ENCODE results near the gene DLG2. TPM values are rescaled to one million over a fixed set of nuclear protein-coding genes. Genes with fewer than 3 reads are reported as not detected.
A peak's percentile ranks its signal among the peaks of the same experiment; 100 is the strongest.

The DLG2 gene
- total and polyA plus RNA-seq, 12 donors, result 1.0 to 14.8 (median 7.4) TPM

DNA sequence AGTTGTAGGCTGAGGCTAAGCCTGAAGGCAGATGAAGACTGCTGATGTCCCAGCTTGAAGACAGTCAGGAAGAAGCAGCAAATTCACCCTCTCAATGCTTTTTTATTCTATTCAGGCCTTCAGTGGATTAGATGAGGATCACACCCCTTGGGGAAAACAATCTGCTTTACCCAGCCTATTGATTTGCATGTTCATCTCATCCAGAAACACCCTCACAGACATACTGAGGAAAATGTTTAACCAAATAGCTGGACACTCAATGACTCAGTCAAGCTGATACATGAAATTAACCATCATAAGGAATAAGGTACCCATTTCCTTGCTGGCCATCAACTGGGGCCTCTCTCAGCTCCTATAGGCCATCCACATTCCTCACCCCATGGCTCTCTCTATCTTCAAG, 1791.1 kb downstream of the DLG2 start:
- DNase-seq (no peak), ATAC-seq (no peak)
- Histone ChIP-seq H3K4me1 (peaks cover 0 to 4% (median 0%) of the 10 kb centered on the region in 9 donors), H3K4me3 (no peak overlapping the region), H3K27me3 (peaks cover 0 to 3% (median 0%) of the 10 kb centered on the region in 7 donors), H3K9me3 (no peaks in the 10 kb centered on the region), H3K36me3 (no peaks in the 10 kb centered on the region), H3K27ac (no peak overlapping the region)
- intact Hi-C loops (cut with DNase I), result loop anchor here in 8 of 10 donors (5.0 to 10.0 kb wide), 4 partner anchors 419 to 689 kb away; no protein-coding TSS in a partner anchor
- TF ChIP-seq CTCF (IDR thresholded peaks at IDR 0.05), result no peak

- Histone ChIP-seq H3K27me3 (peaks cover 0 to 3% (median 0%) of the 10 kb centered on the region in 7 donors), H3K27ac (no peak overlapping the region), H3K4me1 (peaks cover 0 to 4% (median 0%) of the 10 kb centered on the region in 9 donors), H3K36me3 (no peaks in the 10 kb centered on the region), H3K9me3 (no peaks in the 10 kb centered on the region), H3K4me3 (no peak overlapping the region)
- intact Hi-C loops (cut with DNase I), result loop anchor here in 8 of 10 donors (5.0 to 10.0 kb wide), 4 partner anchors 419 to 689 kb away; no protein-coding TSS in a partner anchor
- WGBS, 2 donors, result 56 to 66% methylated on average over 1 of the region's 1 CpG
- DNase-seq (no peak), ATAC-seq (no peak)
- TF ChIP-seq CTCF (IDR thresholded peaks at IDR 0.05), result no peak
These were observed 1791.7 kb downstream of the DLG2 start for GRCh38 chr11:83835423-83835822.

GRCh38 chr11:83831929-83832328, 1795.2 kb downstream of the DLG2 start:
- ATAC-seq (no peak), DNase-seq (no peak)
- Histone ChIP-seq H3K27me3 (peaks cover 0 to under 1% (median 0%) of the 10 kb centered on the region in 7 donors), H3K9me3 (no peaks in the 10 kb centered on the region), H3K36me3 (no peaks in the 10 kb centered on the region), H3K4me3 (no peak overlapping the region), H3K4me1 (peaks cover 0 to 1% (median 0%) of the 10 kb centered on the region in 9 donors), H3K27ac (no peak overlapping the region)
- intact Hi-C loops (cut with DNase I), result loop anchor here in 8 of 10 donors (5.0 to 10.0 kb wide), 4 partner anchors 423 to 693 kb away; no protein-coding TSS in a partner anchor
- TF ChIP-seq CTCF (IDR thresholded peaks at IDR 0.05), result no peak

DNA sequence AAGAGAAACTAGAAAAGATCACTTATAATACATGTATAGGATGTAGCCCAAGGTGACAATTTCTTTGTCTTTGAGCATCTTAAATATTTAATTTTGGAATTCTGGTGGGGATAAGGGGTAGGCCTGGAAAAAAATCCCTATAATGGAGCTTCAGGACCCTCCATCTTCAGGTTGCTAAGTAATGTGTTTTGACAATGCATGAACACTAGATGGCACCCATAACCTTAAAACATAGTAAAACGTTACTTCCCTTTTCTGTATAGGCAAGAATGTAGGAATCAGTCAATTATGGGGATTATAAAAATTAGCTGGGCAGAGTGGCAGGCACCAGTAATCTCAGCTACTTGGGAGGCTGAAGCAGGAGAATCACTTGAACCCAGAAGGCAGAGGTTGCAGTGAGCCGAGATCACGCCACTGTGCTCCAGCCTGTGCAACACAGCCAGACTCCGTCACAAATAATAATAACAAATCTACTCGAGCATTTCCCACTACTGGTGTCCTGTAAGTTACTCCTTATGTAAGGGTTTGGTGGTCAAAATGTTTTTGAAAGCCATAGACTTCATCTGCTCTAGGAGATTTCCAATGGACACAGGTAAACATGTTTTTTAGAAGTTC, 1799.1 kb downstream of the DLG2 start:
- no peak overlapping the region for H3K27ac ChIP-seq
- no peaks in the 10 kb centered on the region for H3K36me3 ChIP-seq
- peak in 2 of 8 donors; percentile 30 to 54 for ATAC-seq
- intact Hi-C loops (cut with DNase I), result loop anchor here in 3 of 10 donors (10.0 kb wide), 3 partner anchors 593 to 923 kb away; partner anchors contain the start of genes DDIAS (in 1 of the 3) and PRCP (in 1 of the 3)
- DNase-seq, result no peak
- H3K9me3 ChIP-seq, result no peaks in the 10 kb centered on the region
- peak overlapping the region in 5 of 10 donors; percentile 8 to 35 (median 30) for H3K4me3 ChIP-seq
- 51 to 56% methylated on average over 5 of the region's 5 CpGs for WGBS, 2 donors
- H3K4me1 ChIP-seq, result no peaks in the 10 kb centered on the region
- peak in 7 of 9 donors; percentile 45 to 63 (median 58) for TF ChIP-seq CTCF (IDR thresholded peaks at IDR 0.05)
- H3K27me3 ChIP-seq, result no peaks in the 10 kb centered on the region

Measured in heart right ventricle (tissue), 16 donors.